HUES48 (cell line): ENCODE results near the gene SF3A1.
A peak's percentile ranks its signal among the peaks of the same experiment; 100 is the strongest.

Experiments
- H3K27ac ChIP-seq: one replicate; pipeline ENCODE4 v1.7.0; 2013; ENCODE audit warnings: low read depth, low read length, inconsistent platforms
- H3K27me3 ChIP-seq: 2 replicates; pipeline ENCODE4 v1.6.1; 2013; ENCODE audit warnings: mild to moderate bottlenecking, low read length; ENCODE audit not compliant: control insufficient read depth, insufficient read depth
- H3K36me3 ChIP-seq: 2 replicates; pipeline ENCODE4 v1.6.1; 2013; ENCODE audit warnings: low read length; ENCODE audit not compliant: control insufficient read depth, insufficient read depth
- H3K4me1 ChIP-seq: 2 replicates; pipeline ENCODE4 v1.6.1; 2013; ENCODE audit warnings: mild to moderate bottlenecking, low read length; ENCODE audit not compliant: control insufficient read depth, insufficient read depth
- H3K4me3 ChIP-seq: 2 replicates; pipeline ENCODE4 v1.5.1; 2013; ENCODE audit warnings: mild to moderate bottlenecking, low read depth, low read length
- H3K9ac ChIP-seq: 2 replicates; pipeline ENCODE4 v1.6.1; 2013; ENCODE audit warnings: mild to moderate bottlenecking, low read depth, low read length, moderate library complexity
- H3K9me3 ChIP-seq: 2 replicates; pipeline ENCODE4 v1.6.1; 2013; ENCODE audit warnings: low read length; ENCODE audit not compliant: control insufficient read depth, insufficient read depth

The SF3A1 gene

DNA sequence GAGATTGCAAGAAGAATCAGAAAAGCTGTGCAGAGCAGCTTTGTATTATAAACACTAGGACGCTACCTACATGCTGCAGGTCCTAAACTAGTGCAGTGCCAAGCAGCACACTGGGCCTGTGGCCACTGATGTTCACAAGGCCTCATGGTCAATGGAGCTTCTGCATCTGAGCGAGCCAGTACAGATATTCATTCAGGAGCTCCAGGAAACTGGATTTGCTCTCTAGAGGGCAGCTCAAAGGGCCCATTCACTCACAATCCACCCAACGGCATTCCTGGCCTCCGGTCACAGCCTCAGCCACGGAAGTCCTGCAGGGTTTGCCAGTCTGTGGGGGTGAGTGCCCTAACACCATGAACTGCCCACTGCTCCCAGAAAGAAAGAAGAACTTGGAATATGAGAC lies 24.1 kb downstream of the SF3A1 start:
- Histone ChIP-seq H3K9me3 (no peaks in the 10 kb centered on the region), H3K9ac (no peak overlapping the region), H3K4me1 (peaks cover 4% of the 10 kb centered on the region), H3K4me3 (no peak overlapping the region), H3K27ac (no peak overlapping the region), H3K27me3 (no peaks in the 10 kb centered on the region), H3K36me3 (peaks cover 66% of the 10 kb centered on the region)

DNA sequence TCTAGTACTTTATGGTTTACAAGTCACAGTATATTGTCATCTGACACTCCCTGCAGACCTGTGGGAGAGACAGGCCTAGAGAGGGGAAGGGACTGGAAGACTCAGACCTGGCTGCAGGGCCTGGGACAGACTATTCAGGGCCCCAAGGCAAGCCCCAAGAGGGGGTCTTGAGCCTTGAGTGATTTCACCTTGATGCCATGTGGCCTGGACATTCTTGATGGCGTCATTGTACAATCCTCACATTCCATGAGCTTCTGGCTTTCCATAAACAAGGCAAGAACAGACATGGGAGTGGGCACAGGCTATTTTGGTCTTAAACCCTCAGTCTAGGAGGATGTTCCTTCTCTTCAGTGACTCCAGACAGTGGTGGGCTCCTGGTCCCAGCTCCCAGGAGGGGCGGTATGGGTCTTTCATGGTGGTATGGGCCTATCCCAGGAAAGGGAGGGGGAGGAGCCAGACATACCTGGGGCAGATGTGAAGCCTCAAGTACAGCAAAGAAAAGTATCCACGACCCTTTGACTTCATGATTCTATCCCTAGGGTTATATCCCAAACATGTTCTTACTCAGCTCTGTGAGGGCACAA lies 28.1 kb downstream of the SF3A1 start:
- Histone ChIP-seq H3K36me3 (peaks cover 26% of the 10 kb centered on the region), H3K9me3 (no peaks in the 10 kb centered on the region), H3K4me3 (no peak overlapping the region), H3K27me3 (no peaks in the 10 kb centered on the region), H3K4me1 (peaks cover 15% of the 10 kb centered on the region), H3K9ac (no peak overlapping the region), H3K27ac (no peak overlapping the region)

DNA sequence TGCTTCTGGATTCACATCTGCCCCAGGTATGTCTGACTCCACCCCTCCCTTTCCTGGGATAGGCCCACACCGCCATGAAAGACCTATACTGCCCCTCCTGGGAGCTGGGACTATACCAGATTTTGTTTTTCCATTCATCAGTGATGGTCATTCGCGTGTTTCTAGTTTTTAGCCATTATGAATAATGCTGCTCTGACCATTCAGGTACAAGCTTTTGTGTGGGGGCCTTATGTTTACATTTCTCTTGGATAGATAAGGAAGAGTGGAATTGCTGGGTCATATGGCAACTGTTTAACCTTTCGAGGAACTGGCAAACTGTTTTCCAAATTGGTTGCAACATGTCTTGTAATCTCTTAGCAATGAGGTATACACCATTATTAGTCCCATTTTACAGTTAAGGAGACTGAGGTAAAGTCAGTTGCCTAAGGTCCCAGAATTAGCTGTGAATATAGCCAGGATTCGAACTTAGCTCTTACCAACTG lies 28.8 kb downstream of the SF3A1 start:
- Histone ChIP-seq H3K9ac (no peak overlapping the region), H3K4me3 (no peak overlapping the region), H3K27me3 (no peaks in the 10 kb centered on the region), H3K4me1 (peaks cover 15% of the 10 kb centered on the region), H3K27ac (no peak overlapping the region), H3K36me3 (peaks cover 20% of the 10 kb centered on the region), H3K9me3 (no peaks in the 10 kb centered on the region)

DNA sequence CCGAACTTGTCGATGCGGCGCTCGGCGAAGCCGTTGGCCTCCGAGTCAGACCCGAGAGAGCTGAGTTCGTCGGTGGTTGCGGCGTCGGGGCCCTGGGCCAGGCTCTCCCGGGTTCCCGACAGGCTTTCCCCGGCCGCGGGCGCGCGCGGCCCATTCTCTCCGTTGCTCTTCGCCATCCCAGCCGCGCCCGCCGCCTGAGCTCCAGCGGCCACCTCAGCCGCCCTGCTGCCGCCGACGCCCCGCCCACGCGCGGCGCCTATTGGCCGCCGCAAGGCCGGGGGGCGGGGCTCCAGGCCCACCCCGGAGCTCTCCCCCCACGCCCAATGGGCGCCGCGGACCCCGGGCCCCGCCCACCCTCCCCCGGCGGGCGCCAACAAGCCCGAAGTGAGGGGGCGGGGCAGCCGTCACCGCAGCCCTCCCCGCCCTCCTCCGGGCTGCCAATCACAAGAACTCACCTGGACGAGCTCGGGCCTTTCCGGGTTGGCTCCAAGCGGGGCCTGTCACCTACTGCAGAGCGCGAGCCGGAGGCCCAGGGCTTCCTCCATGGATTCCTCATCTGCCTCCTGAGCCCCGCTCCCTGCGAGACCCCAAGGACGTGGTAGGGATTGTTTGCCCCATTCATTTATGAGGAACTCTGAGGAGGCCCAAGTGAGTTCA lies 29.9 kb downstream of the SF3A1 start, which contains the start of gene TBC1D10A:
TSS of gene TBC1D10A (minus strand) at position 236 of the 657 bp plus-strand sequence. CDS start at position 176, 60 bp downstream.
- no peaks in the 10 kb centered on the region for H3K9me3 ChIP-seq
- H3K36me3 ChIP-seq = peaks cover 9% of the 10 kb centered on the region
- peak within 1 kb of the TSS; percentile 94 for H3K4me3 ChIP-seq
- peaks cover 15% of the 10 kb centered on the region for H3K4me1 ChIP-seq
- peak within 1 kb of the TSS; percentile 47 for H3K27ac ChIP-seq
- H3K27me3 ChIP-seq = no peaks in the 10 kb centered on the region
- no peak within 1 kb of the TSS; the same call in 1 of the 2 replicates for H3K9ac ChIP-seq

DNA sequence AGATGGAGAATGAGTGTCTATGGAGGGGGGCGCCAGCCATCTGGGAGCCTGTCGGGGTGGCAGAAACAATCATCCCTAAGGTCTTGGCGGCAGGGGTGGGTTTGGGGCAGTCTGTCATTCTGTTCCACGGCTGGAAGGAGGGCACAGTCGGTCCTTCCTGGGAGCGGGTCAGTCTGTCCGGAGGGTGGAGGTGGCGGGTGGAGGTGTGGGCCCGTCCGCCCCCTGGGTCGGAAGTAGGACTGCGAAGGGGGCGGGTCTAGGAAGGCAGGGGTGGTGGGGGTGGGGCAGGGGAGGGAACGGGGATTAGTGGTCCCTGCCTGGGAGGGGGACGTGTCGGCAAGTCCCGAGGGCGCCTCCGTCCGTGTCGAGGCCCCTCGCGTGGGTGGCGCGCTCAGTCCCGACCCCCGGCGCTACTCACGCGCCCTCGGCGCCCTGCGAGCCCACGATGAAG lies 30.4 kb downstream of the SF3A1 start:
- Histone ChIP-seq H3K9ac (no peak overlapping the region; the same call in 1 of the 2 replicates), H3K4me3 (peak overlapping the region; percentile 94), H3K9me3 (no peaks in the 10 kb centered on the region), H3K4me1 (peaks cover 15% of the 10 kb centered on the region), H3K36me3 (peaks cover 6% of the 10 kb centered on the region), H3K27me3 (no peaks in the 10 kb centered on the region), H3K27ac (peak overlapping the region; percentile 47)

DNA sequence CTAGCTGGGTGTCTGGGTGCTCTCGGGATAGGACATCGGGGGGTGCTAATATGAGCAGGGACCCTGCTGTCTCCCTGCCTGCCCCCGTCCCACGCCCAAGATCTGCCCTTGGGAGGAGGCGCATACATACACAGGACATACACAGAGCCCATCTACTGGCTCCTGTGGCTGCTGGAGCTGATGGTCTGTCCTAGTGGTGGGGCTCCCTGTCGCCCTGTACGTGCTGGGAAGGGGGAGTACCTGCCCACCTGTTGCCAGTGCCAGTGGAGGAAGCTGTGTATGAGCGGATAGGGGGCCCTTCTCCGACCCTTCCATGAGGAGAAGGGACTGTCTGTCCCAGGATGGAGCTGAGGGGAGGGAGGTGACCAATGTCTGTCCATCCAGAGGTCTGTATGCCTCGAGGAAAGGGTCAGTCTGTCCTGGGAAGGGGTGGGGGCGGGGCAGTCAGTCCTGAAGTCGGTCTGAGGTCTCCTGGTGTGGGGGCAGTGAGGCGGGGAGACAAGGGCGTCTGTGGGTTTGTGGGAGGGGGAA lies 30.9 kb downstream of the SF3A1 start:
- Histone ChIP-seq H3K9ac (no peak overlapping the region), H3K27ac (no peak overlapping the region), H3K4me1 (peaks cover 15% of the 10 kb centered on the region), H3K4me3 (peak overlapping the region; percentile 94), H3K27me3 (no peaks in the 10 kb centered on the region), H3K9me3 (no peaks in the 10 kb centered on the region), H3K36me3 (peaks cover 2% of the 10 kb centered on the region)

DNA sequence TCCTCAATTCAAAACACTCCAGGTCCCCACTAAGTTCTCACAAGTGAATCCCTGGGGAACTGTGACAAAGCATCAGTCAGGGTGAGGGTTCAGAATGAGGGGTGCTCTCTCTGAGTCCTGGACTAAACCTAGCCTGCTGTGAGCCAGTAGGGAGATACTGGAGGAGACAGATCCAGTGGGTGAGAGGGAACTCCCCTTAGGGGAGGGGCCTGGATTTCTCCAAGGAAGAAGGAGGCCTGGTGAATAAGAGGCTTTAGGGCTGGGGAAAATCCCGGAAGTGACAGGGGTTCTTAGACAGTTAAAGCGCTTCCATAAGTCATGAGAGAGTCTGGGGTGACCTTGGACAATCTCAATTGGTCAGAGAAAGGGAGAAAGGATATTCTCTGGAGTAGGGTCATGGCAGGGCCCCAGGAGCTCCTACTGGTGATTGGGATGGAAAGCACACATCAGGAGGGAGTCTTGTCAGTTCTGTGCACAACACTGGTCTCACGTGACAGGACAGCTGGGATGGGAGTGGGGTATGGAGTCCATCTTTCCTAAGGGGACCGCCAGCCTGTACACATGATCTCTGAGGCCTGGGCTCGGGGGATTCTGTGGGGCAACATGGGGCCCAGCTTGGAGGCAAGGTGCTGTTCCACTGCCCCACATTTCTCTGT lies 31.5 kb downstream of the SF3A1 start:
- H3K36me3 ChIP-seq = no peaks in the 10 kb centered on the region
- no peaks in the 10 kb centered on the region for H3K27me3 ChIP-seq
- no peak overlapping the region for H3K9ac ChIP-seq
- no peak overlapping the region for H3K4me3 ChIP-seq
- no peaks in the 10 kb centered on the region for H3K9me3 ChIP-seq
- no peak overlapping the region for H3K27ac ChIP-seq
- H3K4me1 ChIP-seq = peaks cover 15% of the 10 kb centered on the region

DNA sequence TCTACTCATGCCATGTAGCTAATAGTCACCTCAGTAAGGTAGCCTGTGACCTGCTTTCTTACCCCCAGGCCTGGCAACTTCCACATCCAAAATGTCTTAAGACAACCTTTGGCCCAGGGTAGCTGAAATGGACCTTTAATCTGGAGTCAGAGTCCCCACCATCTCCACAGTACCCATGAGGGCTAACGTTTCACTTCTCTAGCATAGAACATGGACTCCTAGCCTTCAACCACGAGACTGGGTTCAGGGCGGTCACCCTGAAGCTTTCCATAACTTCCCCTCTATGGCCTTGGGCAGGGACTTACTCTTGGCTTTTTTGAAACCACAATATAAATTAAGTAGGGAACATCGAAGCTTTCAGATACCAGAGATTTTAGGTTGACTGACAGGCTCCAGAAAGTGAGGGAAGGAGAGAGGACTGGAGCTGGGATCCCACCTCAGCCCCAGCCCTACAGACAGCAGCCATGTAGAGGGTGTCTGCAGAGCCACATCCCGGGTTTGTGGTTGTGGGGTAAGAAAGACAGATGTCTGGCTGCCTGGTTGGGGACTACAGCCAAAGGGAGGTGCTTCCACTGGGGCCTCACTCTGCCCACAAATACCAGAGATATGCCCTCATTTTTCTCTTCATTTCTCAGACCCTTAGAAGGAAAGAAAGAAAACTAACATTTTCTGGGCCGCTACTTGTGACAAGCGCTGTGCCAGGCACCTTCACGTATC lies 32.5 kb downstream of the SF3A1 start:
- Histone ChIP-seq H3K36me3 (no peaks in the 10 kb centered on the region), H3K9me3 (no peaks in the 10 kb centered on the region), H3K4me3 (no peak overlapping the region), H3K9ac (no peak overlapping the region), H3K4me1 (peaks cover 15% of the 10 kb centered on the region), H3K27me3 (no peaks in the 10 kb centered on the region), H3K27ac (no peak overlapping the region)

DNA sequence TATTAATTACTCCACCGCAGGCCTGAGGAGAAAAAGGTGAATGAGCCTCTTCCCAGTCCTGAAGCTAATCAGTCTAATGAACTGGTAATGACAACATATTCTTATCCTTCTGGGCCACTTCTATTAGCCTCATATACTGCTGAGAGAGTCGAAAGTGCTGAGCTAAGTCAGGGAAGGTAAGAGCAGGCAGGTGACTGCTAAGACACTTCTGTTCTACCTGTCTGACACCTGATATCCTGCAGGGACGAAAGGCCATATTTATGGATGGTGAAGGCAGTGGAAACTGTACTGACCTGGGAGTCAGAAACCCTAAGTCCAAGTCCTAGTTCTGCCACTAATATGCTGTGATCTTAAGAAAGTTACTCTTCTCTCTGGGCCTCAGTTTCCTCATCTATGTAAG lies 33.4 kb downstream of the SF3A1 start:
- Histone ChIP-seq H3K9me3 (no peaks in the 10 kb centered on the region), H3K27me3 (no peaks in the 10 kb centered on the region), H3K4me1 (peaks cover 15% of the 10 kb centered on the region), H3K9ac (no peak overlapping the region), H3K27ac (no peak overlapping the region), H3K36me3 (no peaks in the 10 kb centered on the region), H3K4me3 (no peak overlapping the region)

DNA sequence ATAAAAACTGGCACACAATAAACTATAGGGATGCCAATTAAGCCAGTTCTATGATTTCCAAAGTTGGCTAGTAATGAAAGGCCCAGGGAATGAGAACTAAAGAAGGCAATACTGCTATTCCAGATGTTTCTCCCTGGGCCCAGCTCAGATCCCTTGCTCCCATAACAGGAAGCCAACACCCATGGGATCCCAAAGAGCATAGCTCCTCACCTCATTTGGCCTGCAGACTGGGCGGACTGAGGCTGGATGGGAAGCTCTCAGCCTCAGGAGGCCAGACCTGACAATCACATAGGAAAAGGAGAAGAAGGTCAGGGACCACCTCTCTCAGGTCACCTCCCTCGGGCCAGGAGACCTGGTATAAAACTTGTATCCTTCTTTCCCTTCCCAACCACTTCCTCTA lies 35.2 kb downstream of the SF3A1 start:
- Histone ChIP-seq H3K9me3 (no peaks in the 10 kb centered on the region), H3K4me1 (peaks cover 6% of the 10 kb centered on the region), H3K27ac (no peak overlapping the region), H3K9ac (no peak overlapping the region), H3K36me3 (no peaks in the 10 kb centered on the region), H3K4me3 (no peak overlapping the region), H3K27me3 (no peaks in the 10 kb centered on the region)
